ENCODE results near the gene KCNQ1.

DNA sequence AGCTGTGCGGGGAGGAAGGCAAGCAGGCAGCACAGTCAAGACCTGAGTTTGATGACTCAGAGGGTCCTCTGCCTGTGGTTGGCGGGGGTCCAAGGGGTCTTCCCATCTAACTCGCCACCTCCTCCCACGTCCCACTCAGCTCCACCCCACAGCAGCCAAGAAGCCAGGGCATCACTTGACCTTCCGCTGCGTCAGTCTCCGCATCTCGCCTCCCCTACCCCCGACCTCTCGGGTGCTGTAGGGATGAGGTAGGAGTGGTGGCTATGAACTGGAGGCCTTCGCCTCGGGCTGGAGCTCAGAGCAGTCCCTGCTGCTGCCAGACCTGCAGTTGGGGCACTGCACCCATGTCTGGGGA, 350.1 kb downstream of the KCNQ1 start:
- TF ChIP-seq GATA2 (IDR thresholded peaks at IDR 0.05; ENCODE audit: low read depth, low read length) = no peak
- TF ChIP-seq GATA3 (IDR thresholded peaks at IDR 0.05; ENCODE audit: low read depth, low read length) = no peak
